ENCODE results near the gene CAPN13.
A peak's percentile ranks its signal among the peaks of the same experiment; 100 is the strongest.

Gene CAPN13

DNA sequence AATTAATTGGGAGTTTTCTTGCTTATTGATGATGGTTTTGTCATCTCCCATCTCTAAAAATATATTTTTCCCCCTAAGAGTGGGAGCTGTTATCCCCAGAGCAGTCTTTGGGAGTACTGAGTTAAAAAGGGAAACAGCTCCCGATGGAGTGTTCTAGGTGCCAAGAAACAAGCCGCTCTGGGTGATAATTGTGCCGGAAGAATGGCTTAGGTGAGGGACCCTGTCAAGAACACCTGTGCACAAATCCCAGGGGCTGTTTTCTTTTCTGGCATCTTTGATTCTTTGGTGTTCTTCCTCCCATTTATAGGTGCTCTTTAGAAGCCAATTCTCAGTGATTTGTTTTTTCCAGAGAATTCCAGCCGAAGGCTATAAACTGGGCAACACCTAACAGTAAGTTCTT lies 1.4 kb upstream of the CAPN13 start:
- no CpG with 5 or more reads among the region's 4 CpGs for WGBS (ENCODE audit: insufficient coverage, insufficient read length)
- DNase-seq (ENCODE audit: low read depth, low spot score), result no peak
- no peak overlapping the region for H3K4me3 ChIP-seq (ENCODE audit: low read length)
- no peaks in the 10 kb centered on the region for H3K9me3 ChIP-seq (ENCODE audit: control insufficient read depth, insufficient read depth, low read length)
- H3K4me1 ChIP-seq (ENCODE audit: control insufficient read depth, insufficient read depth, low read length), result no peaks in the 10 kb centered on the region; the same call in 1 of the 2 replicates
- no peaks in the 10 kb centered on the region for H3K27me3 ChIP-seq (ENCODE audit: control insufficient read depth, insufficient read depth, low read length)
- no peak overlapping the region for H3K27ac ChIP-seq (ENCODE audit: low read length)
- H3K36me3 ChIP-seq (ENCODE audit: control insufficient read depth, insufficient read depth, low read length), result no peaks in the 10 kb centered on the region

DNA sequence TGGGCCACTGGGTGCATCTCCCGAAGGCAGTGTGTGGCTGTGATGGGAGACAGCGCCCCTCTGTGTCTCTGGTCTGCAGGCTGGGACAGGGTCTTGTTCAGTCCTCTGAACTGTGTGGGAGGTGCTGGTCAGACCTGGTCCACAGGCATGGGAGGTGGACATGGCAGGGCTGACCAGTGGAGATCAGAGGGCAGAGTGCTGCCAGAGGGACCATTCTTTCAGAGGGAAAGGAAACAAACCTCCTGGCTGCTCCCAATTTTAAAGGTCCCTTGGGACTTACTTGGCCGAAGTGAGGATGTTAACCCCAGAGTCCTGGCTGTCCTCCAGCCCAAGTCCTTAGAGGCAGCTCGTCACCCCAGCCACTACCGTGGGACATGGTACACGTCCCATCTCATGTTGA lies 4.0 kb downstream of the CAPN13 start:
- Histone ChIP-seq H3K4me1 (ENCODE audit: control insufficient read depth, insufficient read depth, low read length) (peaks cover 2% of the 10 kb centered on the region; the same call in 1 of the 2 replicates), H3K27me3 (ENCODE audit: control insufficient read depth, insufficient read depth, low read length) (no peaks in the 10 kb centered on the region), H3K36me3 (ENCODE audit: control insufficient read depth, insufficient read depth, low read length) (no peaks in the 10 kb centered on the region), H3K4me3 (ENCODE audit: low read length) (no peak overlapping the region), H3K9me3 (ENCODE audit: control insufficient read depth, insufficient read depth, low read length) (no peaks in the 10 kb centered on the region), H3K27ac (ENCODE audit: low read length) (no peak overlapping the region)
- WGBS (ENCODE audit: insufficient coverage, insufficient read length), result no CpG with 5 or more reads among the region's 6 CpGs
- no peak for DNase-seq (ENCODE audit: low read depth, low spot score)

DNA sequence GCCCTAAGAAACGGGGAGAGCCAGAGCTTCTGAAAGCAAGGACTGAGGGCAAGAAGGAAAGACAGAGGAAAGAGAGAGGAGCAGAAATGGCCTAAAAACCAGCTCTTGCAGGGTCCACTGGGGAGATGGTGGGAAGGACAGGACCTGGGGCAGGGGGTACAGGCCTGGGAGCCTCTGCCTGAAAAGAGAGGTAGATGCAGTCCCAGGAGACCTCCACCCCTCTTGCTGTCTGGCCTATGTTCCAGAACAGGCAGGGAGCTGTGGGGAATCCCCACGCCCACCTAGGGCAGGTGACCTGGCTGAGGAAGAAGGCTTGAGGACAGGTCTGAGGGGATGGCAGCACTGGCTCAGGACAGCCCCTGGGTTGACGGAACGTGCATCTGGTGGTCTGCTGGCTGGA lies 4.6 kb downstream of the CAPN13 start:
- peaks cover 2% of the 10 kb centered on the region; the same call in 1 of the 2 replicates for H3K4me1 ChIP-seq (ENCODE audit: control insufficient read depth, insufficient read depth, low read length)
- no CpG with 5 or more reads among the region's 4 CpGs for WGBS (ENCODE audit: insufficient coverage, insufficient read length)

DNA sequence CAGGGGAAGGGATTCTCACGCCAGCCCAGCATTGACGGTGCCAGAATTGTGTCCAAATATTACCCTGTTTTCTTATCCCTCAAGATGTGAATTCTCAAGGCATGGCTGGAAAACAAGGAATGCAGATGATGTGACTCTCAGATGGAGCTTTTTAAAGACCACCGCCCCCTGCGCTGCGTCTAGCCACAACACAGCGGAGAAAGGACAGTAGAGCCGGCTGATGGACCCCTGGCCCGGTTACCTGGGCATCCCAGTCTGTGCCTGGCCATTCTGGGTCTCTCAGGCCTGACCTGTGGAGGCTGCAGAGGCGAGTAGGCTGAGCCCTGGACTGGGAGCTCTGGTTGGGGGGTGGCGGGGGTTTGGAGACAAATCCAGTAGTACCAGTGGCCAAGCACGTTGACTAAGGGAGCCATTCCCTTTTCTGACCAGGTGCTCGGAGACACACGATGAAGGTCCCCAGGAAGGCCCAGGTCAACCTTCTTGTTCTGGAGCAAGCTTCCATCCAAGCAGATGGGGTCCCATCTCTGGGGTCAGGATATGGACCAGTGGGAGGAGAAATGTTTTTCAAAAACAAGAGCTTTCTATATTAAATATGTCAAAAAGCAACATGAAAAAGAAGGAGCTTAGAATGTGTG lies 5.3 kb downstream of the CAPN13 start:
- WGBS (ENCODE audit: insufficient coverage, insufficient read length), result no CpG with 5 or more reads among the region's 13 CpGs
- no peaks in the 10 kb centered on the region for H3K36me3 ChIP-seq (ENCODE audit: control insufficient read depth, insufficient read depth, low read length)

More for the DNA sequence above, 4.6 kb downstream of the CAPN13 start:
- no peaks in the 10 kb centered on the region for H3K27me3 ChIP-seq (ENCODE audit: control insufficient read depth, insufficient read depth, low read length)
- H3K4me3 ChIP-seq (ENCODE audit: low read length), result no peak overlapping the region
- no peak for DNase-seq (ENCODE audit: low read depth, low spot score)
- H3K36me3 ChIP-seq (ENCODE audit: control insufficient read depth, insufficient read depth, low read length), result no peaks in the 10 kb centered on the region
- no peak overlapping the region for H3K27ac ChIP-seq (ENCODE audit: low read length)
- H3K9me3 ChIP-seq (ENCODE audit: control insufficient read depth, insufficient read depth, low read length), result no peaks in the 10 kb centered on the region

DNA sequence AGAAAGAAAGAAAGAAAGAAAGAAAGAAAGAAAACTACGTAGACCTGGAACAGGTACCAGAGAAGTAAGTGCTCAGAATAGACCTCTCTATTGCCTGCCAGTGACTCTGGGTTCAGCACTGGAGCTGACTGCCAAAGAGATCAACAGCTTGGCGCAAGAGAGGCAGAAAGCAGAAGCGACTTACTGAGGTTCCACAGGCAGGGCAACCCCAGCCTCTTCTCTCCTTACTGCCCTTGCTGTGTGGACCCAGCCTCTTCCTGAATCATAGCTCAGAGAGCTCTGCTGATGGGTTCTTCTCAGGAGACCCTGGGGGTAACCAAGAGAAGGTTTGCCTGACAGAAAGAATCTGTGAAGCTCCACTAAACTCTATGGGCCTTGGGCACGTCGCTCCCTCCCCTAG lies 7.1 kb downstream of the CAPN13 start:
- H3K36me3 ChIP-seq (ENCODE audit: control insufficient read depth, insufficient read depth, low read length), result no peaks in the 10 kb centered on the region
- no peaks in the 10 kb centered on the region for H3K9me3 ChIP-seq (ENCODE audit: control insufficient read depth, insufficient read depth, low read length)
- WGBS (ENCODE audit: insufficient coverage, insufficient read length), result no CpG with 5 or more reads among the region's 5 CpGs
- H3K4me1 ChIP-seq (ENCODE audit: control insufficient read depth, insufficient read depth, low read length), result peaks cover 4% of the 10 kb centered on the region
- no peak overlapping the region for H3K27ac ChIP-seq (ENCODE audit: low read length)
- H3K4me3 ChIP-seq (ENCODE audit: low read length), result no peak overlapping the region
- H3K27me3 ChIP-seq (ENCODE audit: control insufficient read depth, insufficient read depth, low read length), result no peaks in the 10 kb centered on the region
- DNase-seq (ENCODE audit: low read depth, low spot score), result no peak

More for the DNA sequence above, 5.3 kb downstream of the CAPN13 start:
- Histone ChIP-seq H3K9me3 (ENCODE audit: control insufficient read depth, insufficient read depth, low read length) (no peaks in the 10 kb centered on the region), H3K27me3 (ENCODE audit: control insufficient read depth, insufficient read depth, low read length) (no peaks in the 10 kb centered on the region), H3K4me1 (ENCODE audit: control insufficient read depth, insufficient read depth, low read length) (peaks cover 2% of the 10 kb centered on the region; the same call in 1 of the 2 replicates), H3K4me3 (ENCODE audit: low read length) (no peak overlapping the region), H3K27ac (ENCODE audit: low read length) (no peak overlapping the region)
- DNase-seq (ENCODE audit: low read depth, low spot score), result no peak

DNA sequence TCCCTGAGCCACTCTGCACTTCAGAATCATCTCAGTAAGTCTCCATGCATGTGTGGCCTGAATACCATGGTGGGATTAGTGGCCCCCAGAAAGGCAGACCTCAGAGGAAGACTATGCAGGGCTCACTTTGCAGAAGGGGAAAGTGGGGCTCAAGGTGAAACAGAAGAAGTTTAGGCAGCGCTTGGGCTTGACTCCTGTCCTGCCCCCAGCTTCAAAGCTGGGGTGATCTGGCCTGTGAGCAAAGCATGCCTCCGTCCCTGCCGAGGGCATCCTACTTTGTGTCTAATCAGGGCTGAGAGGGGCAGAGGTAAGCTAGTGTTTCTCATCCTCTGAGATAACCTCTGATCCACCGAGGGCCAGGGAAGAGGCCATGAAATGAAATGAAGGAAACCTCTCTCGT lies 7.9 kb downstream of the CAPN13 start:
- H3K36me3 ChIP-seq (ENCODE audit: control insufficient read depth, insufficient read depth, low read length), result no peaks in the 10 kb centered on the region
- no peak overlapping the region for H3K4me3 ChIP-seq (ENCODE audit: low read length)
- H3K27me3 ChIP-seq (ENCODE audit: control insufficient read depth, insufficient read depth, low read length), result no peaks in the 10 kb centered on the region
- H3K27ac ChIP-seq (ENCODE audit: low read length), result no peak overlapping the region
- H3K9me3 ChIP-seq (ENCODE audit: control insufficient read depth, insufficient read depth, low read length), result no peaks in the 10 kb centered on the region
- peaks cover 4% of the 10 kb centered on the region for H3K4me1 ChIP-seq (ENCODE audit: control insufficient read depth, insufficient read depth, low read length)
- no peak for DNase-seq (ENCODE audit: low read depth, low spot score)
- WGBS (ENCODE audit: insufficient coverage, insufficient read length), result no CpG with 5 or more reads among the region's 5 CpGs

DNA sequence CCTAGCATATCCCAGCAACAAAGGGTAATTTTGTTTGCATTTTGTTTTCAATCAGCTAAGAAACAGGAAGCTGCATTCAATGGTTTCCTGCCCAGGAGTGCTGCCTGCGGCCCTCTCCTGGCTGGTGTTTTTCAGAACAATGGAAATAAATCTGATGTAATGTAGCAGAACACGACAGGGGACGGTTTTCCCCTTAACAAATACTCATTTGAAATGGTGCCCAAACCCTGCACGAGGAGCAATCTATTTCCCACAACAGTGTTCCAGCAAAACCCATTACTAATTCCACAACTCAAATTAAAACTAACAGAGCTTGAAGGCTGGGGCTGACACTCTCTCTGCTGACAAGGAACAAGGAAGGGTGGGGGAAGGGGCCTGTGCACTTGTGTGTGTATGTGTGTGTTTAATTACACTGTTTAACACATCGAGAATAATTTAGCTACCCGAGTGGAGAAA lies 8.7 kb downstream of the CAPN13 start:
- peaks cover 4% of the 10 kb centered on the region for H3K4me1 ChIP-seq (ENCODE audit: control insufficient read depth, insufficient read depth, low read length)
- DNase-seq (ENCODE audit: low read depth, low spot score), result peak; percentile 7
- no peaks in the 10 kb centered on the region for H3K36me3 ChIP-seq (ENCODE audit: control insufficient read depth, insufficient read depth, low read length)
- H3K27me3 ChIP-seq (ENCODE audit: control insufficient read depth, insufficient read depth, low read length), result no peaks in the 10 kb centered on the region
- no CpG with 5 or more reads among the region's 6 CpGs for WGBS (ENCODE audit: insufficient coverage, insufficient read length)
- H3K9me3 ChIP-seq (ENCODE audit: control insufficient read depth, insufficient read depth, low read length), result no peaks in the 10 kb centered on the region
- H3K27ac ChIP-seq (ENCODE audit: low read length), result no peak overlapping the region
- H3K4me3 ChIP-seq (ENCODE audit: low read length), result no peak overlapping the region

DNA sequence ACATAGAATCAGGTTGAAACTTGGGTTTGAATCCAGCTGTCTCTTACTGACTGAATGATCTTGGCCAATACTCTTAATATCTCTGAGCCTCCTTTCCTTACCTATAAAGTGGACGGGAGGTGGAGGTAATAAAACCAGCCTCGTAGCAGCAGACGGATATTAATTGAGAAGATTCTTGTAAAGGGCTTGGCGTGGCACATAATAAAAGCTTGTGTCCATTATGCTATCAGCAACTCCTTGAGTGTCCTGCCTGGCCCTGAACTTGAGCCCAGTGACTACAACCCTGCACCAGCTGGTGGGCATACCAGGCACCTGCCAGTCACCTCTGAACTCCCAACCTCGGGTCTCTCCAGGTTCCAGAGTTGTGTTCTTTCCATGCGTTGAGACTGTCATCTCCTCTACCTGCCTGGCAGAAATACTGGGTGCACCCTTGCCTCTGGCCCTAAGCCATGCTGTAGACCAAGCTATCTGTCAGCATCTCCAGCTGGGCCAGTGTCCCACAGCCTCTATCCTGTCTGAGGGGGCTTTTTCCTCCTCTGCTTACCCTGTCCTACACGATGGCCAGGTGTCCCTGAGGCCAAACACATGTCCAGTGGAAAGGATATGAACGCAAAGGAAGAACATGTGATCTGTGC lies 9.7 kb downstream of the CAPN13 start:
- Histone ChIP-seq H3K27me3 (ENCODE audit: control insufficient read depth, insufficient read depth, low read length) (no peaks in the 10 kb centered on the region), H3K9me3 (ENCODE audit: control insufficient read depth, insufficient read depth, low read length) (no peaks in the 10 kb centered on the region), H3K36me3 (ENCODE audit: control insufficient read depth, insufficient read depth, low read length) (no peaks in the 10 kb centered on the region), H3K4me1 (ENCODE audit: control insufficient read depth, insufficient read depth, low read length) (peaks cover 4% of the 10 kb centered on the region), H3K4me3 (ENCODE audit: low read length) (no peak overlapping the region), H3K27ac (ENCODE audit: low read length) (no peak overlapping the region)
- DNase-seq (ENCODE audit: low read depth, low spot score), result no peak
- no CpG with 5 or more reads among the region's 8 CpGs for WGBS (ENCODE audit: insufficient coverage, insufficient read length)

DNA sequence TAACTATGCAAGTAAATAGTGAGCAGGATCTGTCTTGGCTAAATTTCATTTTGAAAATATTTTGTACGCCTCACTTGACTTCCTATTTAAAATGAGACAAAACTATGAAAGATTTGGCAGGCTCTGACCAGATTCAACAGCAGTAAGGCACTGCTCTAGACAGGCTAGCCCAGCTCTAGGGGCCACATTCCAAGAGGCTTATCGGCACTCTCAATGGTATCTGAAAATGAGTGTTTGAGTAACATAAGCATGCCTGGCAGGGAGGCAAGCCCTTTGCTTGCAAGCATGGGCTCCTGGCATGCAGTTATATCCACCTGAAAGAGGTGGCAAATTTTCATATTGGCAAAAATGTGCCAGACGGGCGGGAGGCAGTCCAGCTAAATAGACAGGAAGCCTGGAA lies 10.5 kb downstream of the CAPN13 start:
- Histone ChIP-seq H3K27me3 (ENCODE audit: control insufficient read depth, insufficient read depth, low read length) (no peaks in the 10 kb centered on the region), H3K27ac (ENCODE audit: low read length) (no peak overlapping the region), H3K4me3 (ENCODE audit: low read length) (no peak overlapping the region), H3K9me3 (ENCODE audit: control insufficient read depth, insufficient read depth, low read length) (no peaks in the 10 kb centered on the region), H3K36me3 (ENCODE audit: control insufficient read depth, insufficient read depth, low read length) (no peaks in the 10 kb centered on the region), H3K4me1 (ENCODE audit: control insufficient read depth, insufficient read depth, low read length) (peaks cover 4% of the 10 kb centered on the region)
- WGBS (ENCODE audit: insufficient coverage, insufficient read length), result no CpG with 5 or more reads among the region's 4 CpGs
- no peak for DNase-seq (ENCODE audit: low read depth, low spot score)

DNA sequence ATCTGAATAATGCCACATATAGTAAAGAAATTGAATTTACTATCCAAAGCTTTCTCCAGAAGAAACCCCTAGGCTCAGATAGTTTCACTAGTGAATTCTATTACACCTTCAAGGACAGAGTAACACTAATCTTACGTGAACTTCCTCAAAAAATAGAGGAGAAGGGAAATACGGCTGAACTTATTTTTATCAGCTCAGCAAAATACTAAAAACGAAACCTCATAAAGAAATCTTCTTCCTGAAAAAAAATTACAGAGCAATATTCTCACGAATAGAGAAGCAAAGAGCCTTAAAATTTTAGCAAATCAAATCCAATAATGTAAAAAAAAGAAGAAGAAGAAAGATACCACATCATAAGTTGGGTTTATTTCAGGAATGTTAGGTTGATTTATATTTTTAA lies 14.7 kb downstream of the CAPN13 start:
- Histone ChIP-seq H3K4me3 (ENCODE audit: low read length) (no peak overlapping the region), H3K36me3 (ENCODE audit: control insufficient read depth, insufficient read depth, low read length) (no peaks in the 10 kb centered on the region), H3K9me3 (ENCODE audit: control insufficient read depth, insufficient read depth, low read length) (no peaks in the 10 kb centered on the region), H3K27ac (ENCODE audit: low read length) (no peak overlapping the region), H3K4me1 (ENCODE audit: control insufficient read depth, insufficient read depth, low read length) (peaks cover 2% of the 10 kb centered on the region; the same call in 1 of the 2 replicates), H3K27me3 (ENCODE audit: control insufficient read depth, insufficient read depth, low read length) (no peaks in the 10 kb centered on the region)
- no peak for DNase-seq (ENCODE audit: low read depth, low spot score)
- WGBS (ENCODE audit: insufficient coverage, insufficient read length), result no CpG with 5 or more reads among the region's 4 CpGs

DNA sequence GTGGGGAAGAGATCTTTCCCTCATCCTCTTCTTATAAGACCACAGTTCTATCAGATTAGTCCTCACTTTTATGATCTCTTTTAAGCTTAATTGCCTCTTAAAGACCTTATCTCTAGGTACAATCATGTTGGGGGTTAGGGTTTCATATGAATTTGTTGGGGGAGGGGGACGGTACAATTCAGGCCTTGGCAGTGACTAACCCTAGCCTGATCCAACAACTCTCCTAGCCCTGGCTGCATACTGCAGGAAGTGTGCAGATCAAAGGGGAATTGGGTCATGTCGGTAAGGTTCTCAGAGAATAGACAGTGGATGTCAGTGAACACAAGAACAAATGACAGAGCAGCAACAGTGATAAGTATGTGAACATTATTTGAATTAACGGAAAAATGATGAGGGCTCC lies 16.4 kb downstream of the CAPN13 start:
- no CpG with 5 or more reads among the region's 3 CpGs for whole genome bisulfite sequencing (ENCODE audit: insufficient coverage, insufficient read length)
- Histone ChIP-seq H3K27me3 (ENCODE audit: control insufficient read depth, insufficient read depth, low read length) (no peaks in the 10 kb centered on the region), H3K27ac (ENCODE audit: low read length) (no peak overlapping the region), H3K9me3 (ENCODE audit: control insufficient read depth, insufficient read depth, low read length) (no peaks in the 10 kb centered on the region), H3K4me1 (ENCODE audit: control insufficient read depth, insufficient read depth, low read length) (no peaks in the 10 kb centered on the region), H3K4me3 (ENCODE audit: low read length) (no peak overlapping the region), H3K36me3 (ENCODE audit: control insufficient read depth, insufficient read depth, low read length) (no peaks in the 10 kb centered on the region)
- no peak for DNase-seq (ENCODE audit: low read depth, low spot score)
